ENCODE results near the gene MYO1D. TPM values are rescaled to one million over a fixed set of nuclear protein-coding genes. Genes with fewer than 3 reads are reported as not detected.

The MYO1D gene
- total and polyA plus RNA-seq, 4 donors: 22.0 to 75.8 (median 61.4) TPM

GRCh38 chr17:32487473-32488176 lies 389.3 kb downstream of the MYO1D start:
- Histone ChIP-seq H3K27ac (ENCODE audit: low read depth in 1 of 2, low read length in 1 of 2) (no peak overlapping the region), H3K4me3 (peak overlapping the region; percentile 56), H3K9ac (ENCODE audit: insufficient read depth in 1 of 2, low read length in 2 of 2) (peak overlapping the region in 1 of 2 donors; percentile 38), H3K4me1 (ENCODE audit: control insufficient read depth in 5 of 5, insufficient read depth in 5 of 5, low read length in 5 of 5) (peaks cover 0 to 51% (median 14%) of the 10 kb centered on the region in 5 donors), H3K36me3 (ENCODE audit: control insufficient read depth in 4 of 4, insufficient read depth in 4 of 4, low read length in 4 of 4) (peaks cover 0 to 10% (median 4%) of the 10 kb centered on the region in 4 donors), H3K9me3 (ENCODE audit: control insufficient read depth in 4 of 4, insufficient read depth in 3 of 4, low read length in 3 of 4) (peaks cover 0 to 3% (median 0%) of the 10 kb centered on the region in 4 donors), H3K27me3 (ENCODE audit: control insufficient read depth in 3 of 3, insufficient read depth in 3 of 3, low read length in 2 of 3) (no peaks in the 10 kb centered on the region)
- ATAC-seq (ENCODE audit: insufficient read depth, low FRiP score) (no peak), DNase-seq (peak; percentile 27 to 32 (median 32))
- WGBS, 2 donors: 36 to 50% methylated on average over 51 to 59 of the region's 59 CpGs
- no peak for TF ChIP-seq CTCF (IDR thresholded peaks at IDR 0.05; ENCODE audit: control extremely low read depth, extremely low read depth)

GRCh38 chr17:32486701-32487472 lies 390.0 kb downstream of the MYO1D start, which contains the start of gene CDK5R1:
CDK5R1 (plus strand) TSS chr17:32486993; CDS start chr17:32487621, 628 bp downstream.
- peaks cover 3 to 10% (median 8%) of the 10 kb centered on the region in 4 donors for H3K36me3 ChIP-seq (ENCODE audit: control insufficient read depth in 4 of 4, insufficient read depth in 4 of 4, low read length in 4 of 4)
- ATAC-seq (ENCODE audit: insufficient read depth, low FRiP score): peak; percentile 53
- peak within 1 kb of the TSS; percentile 11 to 65 for H3K9ac ChIP-seq (ENCODE audit: insufficient read depth in 1 of 2, low read length in 2 of 2)
- H3K4me3 ChIP-seq: peak within 1 kb of the TSS; percentile 68
- WGBS, 2 donors: 0 to 1% methylated on average over 47 to 135 of the region's 135 CpGs
- peaks cover 0 to 3% (median 0%) of the 10 kb centered on the region in 4 donors for H3K9me3 ChIP-seq (ENCODE audit: control insufficient read depth in 4 of 4, insufficient read depth in 3 of 4, low read length in 3 of 4)
- TF ChIP-seq CTCF (IDR thresholded peaks at IDR 0.05; ENCODE audit: control extremely low read depth, extremely low read depth): no peak
- DNase-seq: peak; percentile 75 to 83 (median 83)
- peaks cover 0 to 51% (median 14%) of the 10 kb centered on the region in 5 donors for H3K4me1 ChIP-seq (ENCODE audit: control insufficient read depth in 5 of 5, insufficient read depth in 5 of 5, low read length in 5 of 5)
- H3K27ac ChIP-seq (ENCODE audit: low read depth in 1 of 2, low read length in 1 of 2): peak within 1 kb of the TSS; percentile 71 to 78
- H3K27me3 ChIP-seq (ENCODE audit: control insufficient read depth in 3 of 3, insufficient read depth in 3 of 3, low read length in 2 of 3): no peaks in the 10 kb centered on the region

GRCh38 chr17:32486111-32486700 lies 390.7 kb downstream of the MYO1D start:
- DNase-seq: peak; percentile 79 to 91 (median 80)
- H3K36me3 ChIP-seq (ENCODE audit: control insufficient read depth in 4 of 4, insufficient read depth in 4 of 4, low read length in 4 of 4): peaks cover 7 to 11% (median 9%) of the 10 kb centered on the region in 4 donors
- H3K4me1 ChIP-seq (ENCODE audit: control insufficient read depth in 5 of 5, insufficient read depth in 5 of 5, low read length in 5 of 5): peaks cover 0 to 51% (median 14%) of the 10 kb centered on the region in 5 donors
- H3K9me3 ChIP-seq (ENCODE audit: control insufficient read depth in 4 of 4, insufficient read depth in 3 of 4, low read length in 3 of 4): peaks cover 0 to 3% (median 0%) of the 10 kb centered on the region in 4 donors
- H3K27me3 ChIP-seq (ENCODE audit: control insufficient read depth in 3 of 3, insufficient read depth in 3 of 3, low read length in 2 of 3): no peaks in the 10 kb centered on the region
- H3K4me3 ChIP-seq: peak overlapping the region; percentile 68
- peak overlapping the region; percentile 71 to 78 for H3K27ac ChIP-seq (ENCODE audit: low read depth in 1 of 2, low read length in 1 of 2)
- H3K9ac ChIP-seq (ENCODE audit: insufficient read depth in 1 of 2, low read length in 2 of 2): peak overlapping the region; percentile 11 to 65
- no peak for TF ChIP-seq CTCF (IDR thresholded peaks at IDR 0.05; ENCODE audit: control extremely low read depth, extremely low read depth)
- 7 to 12% methylated on average over 39 to 72 of the region's 72 CpGs for WGBS, 2 donors
- peak; percentile 81 for ATAC-seq (ENCODE audit: insufficient read depth, low FRiP score)
